DOHH2 (cell line): ENCODE measurements around the gene ZNF132.

Experiments
- H3F3A ChIP-seq: fragments of 200-600 bp; sonication (generic), shearing (Covaris generic); 2 replicates; pipeline ENCODE4 v1.6.0; 2016; ENCODE audit warnings: antibody characterized with exemption, mild to moderate bottlenecking; ENCODE audit not compliant: control insufficient read depth, insufficient read depth
- H3K27ac ChIP-seq: fragments of 200-600 bp; sonication (generic); 2 replicates; pipeline ENCODE4 v1.5.1; 2014; ENCODE audit warnings: low read depth, mild to moderate bottlenecking, low read length, moderate library complexity
- H3K27me3 ChIP-seq: fragments of 200-600 bp; sonication (generic); 2 replicates; pipeline ENCODE4 v1.6.1; 2014; ENCODE audit warnings: mild to moderate bottlenecking, low read length, mixed read lengths; ENCODE audit not compliant: control insufficient read depth
- H3K36me3 ChIP-seq: fragments of 200-600 bp; sonication (generic); 2 replicates; pipeline ENCODE4 v1.6.1; 2014; ENCODE audit warnings: mild to moderate bottlenecking, low read length, moderate library complexity, mixed read lengths; ENCODE audit not compliant: control insufficient read depth
- H3K4me1 ChIP-seq: fragments of 200-600 bp; sonication (generic); 2 replicates; pipeline ENCODE4 v1.6.1; 2014; ENCODE audit warnings: mild to moderate bottlenecking, low read length, mixed read lengths; ENCODE audit not compliant: control insufficient read depth
- H3K4me2 ChIP-seq: fragments of 200-600 bp; sonication (generic); 2 replicates; pipeline ENCODE4 v1.6.0; 2014; ENCODE audit warnings: mild to moderate bottlenecking, low read length, moderate library complexity
- H3K4me3 ChIP-seq: fragments of 200-600 bp; sonication (generic); 2 replicates; pipeline ENCODE4 v1.5.1; 2014; ENCODE audit warnings: mild to moderate bottlenecking, low read length, mixed read lengths
- H3K79me2 ChIP-seq: fragments of 200-600 bp; sonication (generic); 2 replicates; pipeline ENCODE4 v1.6.1; 2014; ENCODE audit warnings: mild to moderate bottlenecking, low read length, mixed read lengths; ENCODE audit not compliant: control insufficient read depth
- H3K9me2 ChIP-seq: fragments of 200-600 bp; sonication (generic); replicated peaks from 2 replicates; pipeline ENCODE4 v1.6.1; 2014; ENCODE audit warnings: mild to moderate bottlenecking, low read length, mixed read lengths; ENCODE audit not compliant: control insufficient read depth
- H3K9me3 ChIP-seq: fragments of 200-600 bp; sonication (generic); 2 replicates; pipeline ENCODE4 v1.6.1; 2014; ENCODE audit warnings: antibody characterized with exemption, low read length, mixed read lengths; ENCODE audit not compliant: control insufficient read depth, insufficient read depth
- H4K20me1 ChIP-seq: fragments of 200-600 bp; sonication (generic); 2 replicates; pipeline ENCODE4 v1.6.0; 2014; ENCODE audit warnings: low read depth, mild to moderate bottlenecking, antibody characterized with exemption, low read length, moderate library complexity; ENCODE audit not compliant: control insufficient read depth, insufficient read depth
- EZH2phosphoT487 ChIP-seq: fragments of 200-600 bp; sonication (generic); IDR thresholded peaks from 2 replicates; pipeline ENCODE4 v1.6.1; 2017; ENCODE audit warnings: borderline replicate concordance, mild to moderate bottlenecking, antibody characterized with exemption, low read length, moderate library complexity, mixed read lengths
- TF ChIP-seq, protein P1 (sequence below): fragments of 200-600 bp; sonication (generic); IDR thresholded peaks from one replicate; pipeline ENCODE4 v1.5.1; 2014; ENCODE audit warnings: antibody characterized with exemption, mild to moderate bottlenecking, low read depth, low read length; ENCODE audit not compliant: poor library complexity, severe bottlenecking

The ZNF132 gene

GRCh38 chr19:58417071-58417470 is 22.9 kb downstream of the ZNF132 start:
- Histone ChIP-seq H3K4me1 (no peaks in the 10 kb centered on the region), H3K79me2 (peaks cover 7% of the 10 kb centered on the region; the same call in 1 of the 2 replicates), H3K36me3 (peaks cover 41% of the 10 kb centered on the region), H3K27me3 (no peaks in the 10 kb centered on the region), H3F3A (no peaks in the 10 kb centered on the region), H3K27ac (no peak overlapping the region), H3K9me3 (no peaks in the 10 kb centered on the region), H4K20me1 (no peaks in the 10 kb centered on the region), H3K9me2 (no peaks in the 10 kb centered on the region), H3K4me3 (no peak overlapping the region), H3K4me2 (no peak overlapping the region)
- no peak for TF ChIP-seq EZH2phosphoT487
- TF ChIP-seq, protein P1, sequence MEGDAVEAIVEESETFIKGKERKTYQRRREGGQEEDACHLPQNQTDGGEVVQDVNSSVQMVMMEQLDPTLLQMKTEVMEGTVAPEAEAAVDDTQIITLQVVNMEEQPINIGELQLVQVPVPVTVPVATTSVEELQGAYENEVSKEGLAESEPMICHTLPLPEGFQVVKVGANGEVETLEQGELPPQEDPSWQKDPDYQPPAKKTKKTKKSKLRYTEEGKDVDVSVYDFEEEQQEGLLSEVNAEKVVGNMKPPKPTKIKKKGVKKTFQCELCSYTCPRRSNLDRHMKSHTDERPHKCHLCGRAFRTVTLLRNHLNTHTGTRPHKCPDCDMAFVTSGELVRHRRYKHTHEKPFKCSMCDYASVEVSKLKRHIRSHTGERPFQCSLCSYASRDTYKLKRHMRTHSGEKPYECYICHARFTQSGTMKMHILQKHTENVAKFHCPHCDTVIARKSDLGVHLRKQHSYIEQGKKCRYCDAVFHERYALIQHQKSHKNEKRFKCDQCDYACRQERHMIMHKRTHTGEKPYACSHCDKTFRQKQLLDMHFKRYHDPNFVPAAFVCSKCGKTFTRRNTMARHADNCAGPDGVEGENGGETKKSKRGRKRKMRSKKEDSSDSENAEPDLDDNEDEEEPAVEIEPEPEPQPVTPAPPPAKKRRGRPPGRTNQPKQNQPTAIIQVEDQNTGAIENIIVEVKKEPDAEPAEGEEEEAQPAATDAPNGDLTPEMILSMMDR: no peak

GRCh38 chr19:58416604-58417003 is 23.3 kb downstream of the ZNF132 start:
- Histone ChIP-seq H3K79me2 (peaks cover 7% of the 10 kb centered on the region; the same call in 1 of the 2 replicates), H3K4me1 (no peaks in the 10 kb centered on the region), H3K9me2 (no peaks in the 10 kb centered on the region), H4K20me1 (no peaks in the 10 kb centered on the region), H3K9me3 (no peaks in the 10 kb centered on the region), H3K4me3 (no peak overlapping the region), H3F3A (no peaks in the 10 kb centered on the region), H3K36me3 (peaks cover 41% of the 10 kb centered on the region), H3K27me3 (no peaks in the 10 kb centered on the region), H3K27ac (no peak overlapping the region), H3K4me2 (no peak overlapping the region)
- TF ChIP-seq, protein P1: no peak
- TF ChIP-seq EZH2phosphoT487: no peak

GRCh38 chr19:58409010-58409790 is 30.8 kb downstream of the ZNF132 start:
- TF ChIP-seq, protein P1: no peak
- no peak for TF ChIP-seq EZH2phosphoT487
- Histone ChIP-seq H3K4me3 (peak overlapping the region; percentile 100), H3K9me2 (no peaks in the 10 kb centered on the region), H4K20me1 (no peaks in the 10 kb centered on the region), H3K36me3 (peaks cover 5% of the 10 kb centered on the region; the same call in 1 of the 2 replicates), H3F3A (peaks cover 5% of the 10 kb centered on the region; the same call in 1 of the 2 replicates), H3K4me1 (peaks cover 24% of the 10 kb centered on the region), H3K4me2 (peak overlapping the region; percentile 74), H3K27me3 (no peaks in the 10 kb centered on the region), H3K9me3 (no peaks in the 10 kb centered on the region), H3K79me2 (peaks cover 34% of the 10 kb centered on the region), H3K27ac (peak overlapping the region; percentile 36)
